ENCODE results near the gene TSHZ2. TPM values are rescaled to one million over a fixed set of nuclear protein-coding genes. Genes with fewer than 3 reads are reported as not detected.

Gene TSHZ2
- total and polyA plus RNA-seq, 9 of the 15 experiments (the other 6 are each of a cell fraction or from before 2014, with no cell fraction given) = 0.03 to 0.20 (median 0.05) TPM; not detected in 4

DNA sequence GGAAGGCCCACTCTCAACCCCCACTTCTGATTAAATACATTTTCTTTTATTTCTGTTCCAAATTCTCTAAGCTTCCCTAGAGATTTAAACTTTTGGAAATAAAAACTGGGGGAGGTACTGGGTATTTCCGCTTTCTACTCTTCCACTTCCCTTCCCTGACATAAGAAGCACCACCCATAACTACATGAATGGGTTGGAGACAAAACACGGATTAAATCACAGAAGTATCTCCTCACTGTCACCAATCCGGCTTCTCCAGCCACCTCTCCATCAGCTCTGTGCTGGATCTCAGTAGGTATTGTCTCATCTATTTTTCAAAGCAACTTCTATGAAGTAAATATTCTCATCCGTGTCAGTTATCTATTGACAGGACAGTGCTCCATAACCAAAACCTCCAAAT is 150.7 kb downstream of the TSHZ2 start (continued):
- TF ChIP-seq, protein P1, sequence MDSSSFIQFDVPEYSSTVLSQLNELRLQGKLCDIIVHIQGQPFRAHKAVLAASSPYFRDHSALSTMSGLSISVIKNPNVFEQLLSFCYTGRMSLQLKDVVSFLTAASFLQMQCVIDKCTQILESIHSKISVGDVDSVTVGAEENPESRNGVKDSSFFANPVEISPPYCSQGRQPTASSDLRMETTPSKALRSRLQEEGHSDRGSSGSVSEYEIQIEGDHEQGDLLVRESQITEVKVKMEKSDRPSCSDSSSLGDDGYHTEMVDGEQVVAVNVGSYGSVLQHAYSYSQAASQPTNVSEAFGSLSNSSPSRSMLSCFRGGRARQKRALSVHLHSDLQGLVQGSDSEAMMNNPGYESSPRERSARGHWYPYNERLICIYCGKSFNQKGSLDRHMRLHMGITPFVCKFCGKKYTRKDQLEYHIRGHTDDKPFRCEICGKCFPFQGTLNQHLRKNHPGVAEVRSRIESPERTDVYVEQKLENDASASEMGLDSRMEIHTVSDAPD (CRISPR knock-in tag; IDR thresholded peaks at IDR 0.05) = no peak
- TF ChIP-seq ELF1 (tag; IDR thresholded peaks at IDR 0.05) = no peak
- no peak for TF ChIP-seq NFYB (IDR thresholded peaks at IDR 0.05; ENCODE audit: extremely low read depth, insufficient read length)
- no peak for TF ChIP-seq CEBPZ (IDR thresholded peaks at IDR 0.05; ENCODE audit: borderline replicate concordance, low read depth, low read length)
- TF ChIP-seq, protein P2, sequence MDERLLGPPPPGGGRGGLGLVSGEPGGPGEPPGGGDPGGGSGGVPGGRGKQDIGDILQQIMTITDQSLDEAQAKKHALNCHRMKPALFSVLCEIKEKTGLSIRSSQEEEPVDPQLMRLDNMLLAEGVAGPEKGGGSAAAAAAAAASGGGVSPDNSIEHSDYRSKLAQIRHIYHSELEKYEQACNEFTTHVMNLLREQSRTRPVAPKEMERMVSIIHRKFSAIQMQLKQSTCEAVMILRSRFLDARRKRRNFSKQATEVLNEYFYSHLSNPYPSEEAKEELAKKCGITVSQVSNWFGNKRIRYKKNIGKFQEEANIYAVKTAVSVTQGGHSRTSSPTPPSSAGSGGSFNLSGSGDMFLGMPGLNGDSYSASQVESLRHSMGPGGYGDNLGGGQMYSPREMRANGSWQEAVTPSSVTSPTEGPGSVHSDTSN (CRISPR knock-in tag; IDR thresholded peaks at IDR 0.05; ENCODE audit: low read depth) = no peak
- TF ChIP-seq, protein P2 (tag; conservative IDR thresholded peaks at IDR 0.05; ENCODE audit: low read depth) = no peak
- no peak for TF ChIP-seq ZNF586 (CRISPR knock-in tag; conservative IDR thresholded peaks at IDR 0.05)
- TF ChIP-seq JUND (IDR thresholded peaks at IDR 0.05; ENCODE audit: borderline replicate concordance, low read depth, low read length) = no peak
- no peak for TF ChIP-seq JUND (tag; IDR thresholded peaks at IDR 0.05; ENCODE audit: borderline replicate concordance, low read depth, low read length)
